Nephron (organoid): ENCODE results near the gene UTS2R.
A peak's percentile ranks its signal among the peaks of the same experiment; 100 is the strongest.

ENCODE experiments used
- H3K27ac Mint-ChIP-seq, 3 experiments: 2 replicates each; pipeline ENCODE4 v1.8.0; 2020; ENCODE audit warnings: mixed read lengths in 3 of 3, mild to moderate bottlenecking in 2 of 3, moderate library complexity in 1 of 3
- H3K27me3 Mint-ChIP-seq: 2 replicates; pipeline ENCODE4 v1.8.0; 2021; ENCODE audit warnings: low read depth, mild to moderate bottlenecking, moderate library complexity, mixed read lengths
- H3K36me3 Mint-ChIP-seq: 2 replicates; pipeline ENCODE4 v1.8.0; 2020; ENCODE audit warnings: low read depth, mixed read lengths
- H3K4me1 Mint-ChIP-seq: 2 replicates; pipeline ENCODE4 v1.8.0; 2020; ENCODE audit warnings: mixed read lengths
- H3K4me3 Mint-ChIP-seq, 3 experiments: 2 replicates each; pipeline ENCODE4 v1.8.0; 2020; ENCODE audit warnings: mild to moderate bottlenecking in 3 of 3, mixed read lengths in 3 of 3, moderate library complexity in 2 of 3
- H3K9me3 Mint-ChIP-seq: 2 replicates; pipeline ENCODE4 v1.8.0; 2020; ENCODE audit warnings: mixed read lengths
- CTCF ChIP-seq, 3 experiments: fragments of 200-600 bp; sonication (generic); IDR thresholded peaks; one replicate each; pipeline ENCODE4 v1.5.0; 2021; ENCODE audit warnings: antibody characterized with exemption in 3 of 3; ENCODE audit not compliant: unreplicated experiment in 3 of 3

UTS2R gene

GRCh38 chr17:82390015-82390859, 18.7 kb downstream of the UTS2R start:
- TF ChIP-seq CTCF (IDR thresholded peaks at IDR 0.05; ENCODE audit: unreplicated experiment in 3 of 3): no peak
- no peaks in the 10 kb centered on the region for H3K9me3 Mint-ChIP-seq
- peaks cover 25% of the 10 kb centered on the region for H3K4me1 Mint-ChIP-seq
- no peak overlapping the region for H3K4me3 Mint-ChIP-seq
- H3K36me3 Mint-ChIP-seq: peaks cover 23% of the 10 kb centered on the region
- no peaks in the 10 kb centered on the region for H3K27me3 Mint-ChIP-seq
- H3K27ac Mint-ChIP-seq: peak overlapping the region in 1 of 3 experiments; percentile 37

GRCh38 chr17:82390860-82391435, 19.4 kb downstream of the UTS2R start:
- Mint-ChIP-seq H3K4me3 (no peak overlapping the region), H3K27ac (no peak overlapping the region), H3K36me3 (peaks cover 26% of the 10 kb centered on the region), H3K4me1 (peaks cover 24% of the 10 kb centered on the region), H3K27me3 (no peaks in the 10 kb centered on the region), H3K9me3 (no peaks in the 10 kb centered on the region)
- no peak for TF ChIP-seq CTCF (IDR thresholded peaks at IDR 0.05; ENCODE audit: unreplicated experiment in 3 of 3)

GRCh38 chr17:82391496-82392066, 20.0 kb downstream of the UTS2R start:
- Mint-ChIP-seq H3K9me3 (no peaks in the 10 kb centered on the region), H3K4me1 (peaks cover 26% of the 10 kb centered on the region), H3K36me3 (peaks cover 26% of the 10 kb centered on the region)

GRCh38 chr17:82392209-82392920, 20.8 kb downstream of the UTS2R start:
- Mint-ChIP-seq H3K27ac (no peak overlapping the region), H3K27me3 (no peaks in the 10 kb centered on the region), H3K36me3 (peaks cover 26% of the 10 kb centered on the region), H3K4me3 (no peak overlapping the region), H3K9me3 (no peaks in the 10 kb centered on the region), H3K4me1 (peaks cover 28% of the 10 kb centered on the region)
- TF ChIP-seq CTCF (IDR thresholded peaks at IDR 0.05; ENCODE audit: unreplicated experiment in 3 of 3): no peak

More at GRCh38 chr17:82391496-82392066, 20.0 kb downstream of the UTS2R start:
- no peak for TF ChIP-seq CTCF (IDR thresholded peaks at IDR 0.05; ENCODE audit: unreplicated experiment in 3 of 3)
- H3K27me3 Mint-ChIP-seq: no peaks in the 10 kb centered on the region
- H3K4me3 Mint-ChIP-seq: no peak overlapping the region
- no peak overlapping the region for H3K27ac Mint-ChIP-seq

- Mint-ChIP-seq H3K9me3 (no peaks in the 10 kb centered on the region), H3K4me3 (no peak overlapping the region), H3K27ac (no peak overlapping the region), H3K4me1 (peaks cover 23% of the 10 kb centered on the region), H3K36me3 (peaks cover 26% of the 10 kb centered on the region), H3K27me3 (no peaks in the 10 kb centered on the region)
- TF ChIP-seq CTCF (IDR thresholded peaks at IDR 0.05; ENCODE audit: unreplicated experiment in 3 of 3): no peak
These were observed 21.4 kb downstream of the UTS2R start for GRCh38 chr17:82392941-82393340.
